ENCODE results near the gene FCN1.

Gene FCN1

DNA sequence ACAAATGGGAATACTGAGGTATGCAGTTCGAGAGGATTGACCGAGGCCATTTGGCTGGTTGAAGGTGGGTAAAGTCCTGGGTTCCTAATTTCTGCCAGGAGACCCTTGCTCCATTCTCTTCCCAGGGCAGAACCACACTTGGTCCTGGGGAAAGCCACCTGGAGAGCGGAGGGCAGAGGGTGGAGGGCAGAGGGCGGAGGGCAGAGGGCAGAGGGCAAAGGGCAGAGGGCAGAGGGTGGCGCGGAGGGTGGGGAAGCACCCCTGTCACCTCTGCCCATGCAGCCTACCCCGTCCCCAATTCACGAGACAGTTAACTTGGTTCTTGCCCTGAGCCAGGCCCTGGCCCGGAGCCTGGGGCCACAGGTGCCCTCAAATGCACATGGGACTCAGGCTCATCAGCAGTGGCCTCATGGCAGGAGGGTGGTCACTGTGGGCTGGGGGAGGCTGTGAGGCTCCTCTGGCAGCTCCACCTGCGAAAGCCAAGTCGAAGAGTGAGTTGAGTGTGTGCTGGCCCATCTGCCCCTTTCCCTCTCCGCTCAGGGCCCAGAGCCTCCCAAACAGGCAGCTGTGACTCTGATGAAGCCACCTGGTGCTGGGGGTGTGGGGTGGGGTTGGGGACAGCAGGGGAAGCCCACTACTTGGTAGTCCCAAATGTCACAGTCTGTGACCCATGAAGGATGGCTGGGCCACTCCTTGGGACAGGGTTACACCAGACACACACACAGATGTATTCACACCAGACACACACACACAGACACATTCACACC, 28.0 kb upstream of the FCN1 start:
- no peak overlapping the region for H3K4me3 ChIP-seq (ENCODE audit: low read depth, low read length)
- TF ChIP-seq, protein P1, sequence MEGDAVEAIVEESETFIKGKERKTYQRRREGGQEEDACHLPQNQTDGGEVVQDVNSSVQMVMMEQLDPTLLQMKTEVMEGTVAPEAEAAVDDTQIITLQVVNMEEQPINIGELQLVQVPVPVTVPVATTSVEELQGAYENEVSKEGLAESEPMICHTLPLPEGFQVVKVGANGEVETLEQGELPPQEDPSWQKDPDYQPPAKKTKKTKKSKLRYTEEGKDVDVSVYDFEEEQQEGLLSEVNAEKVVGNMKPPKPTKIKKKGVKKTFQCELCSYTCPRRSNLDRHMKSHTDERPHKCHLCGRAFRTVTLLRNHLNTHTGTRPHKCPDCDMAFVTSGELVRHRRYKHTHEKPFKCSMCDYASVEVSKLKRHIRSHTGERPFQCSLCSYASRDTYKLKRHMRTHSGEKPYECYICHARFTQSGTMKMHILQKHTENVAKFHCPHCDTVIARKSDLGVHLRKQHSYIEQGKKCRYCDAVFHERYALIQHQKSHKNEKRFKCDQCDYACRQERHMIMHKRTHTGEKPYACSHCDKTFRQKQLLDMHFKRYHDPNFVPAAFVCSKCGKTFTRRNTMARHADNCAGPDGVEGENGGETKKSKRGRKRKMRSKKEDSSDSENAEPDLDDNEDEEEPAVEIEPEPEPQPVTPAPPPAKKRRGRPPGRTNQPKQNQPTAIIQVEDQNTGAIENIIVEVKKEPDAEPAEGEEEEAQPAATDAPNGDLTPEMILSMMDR (IDR thresholded peaks at IDR 0.05; ENCODE audit: borderline replicate concordance, insufficient read depth, low read depth, low read length) = no peak

DNA sequence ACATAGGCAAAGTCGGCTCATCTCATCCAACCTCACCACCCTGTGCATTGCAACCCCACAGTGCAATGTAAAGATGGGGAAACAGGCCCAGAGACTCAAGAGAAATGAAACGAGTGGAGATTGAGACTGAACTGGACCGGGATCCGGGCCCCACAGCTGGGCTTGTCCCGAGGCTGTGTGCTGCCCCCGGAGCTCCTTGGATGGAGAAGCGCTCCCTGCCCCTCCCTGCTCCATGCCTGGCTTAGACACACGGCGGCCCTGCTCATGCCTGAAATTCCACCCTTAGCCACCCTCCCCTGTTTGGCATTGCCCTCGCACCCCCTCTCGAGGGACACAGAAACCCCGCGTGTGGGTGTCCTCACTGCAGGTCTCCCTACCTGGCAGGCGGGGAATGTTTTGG, 27.2 kb upstream of the FCN1 start:
- TF ChIP-seq, protein P1 (IDR thresholded peaks at IDR 0.05; ENCODE audit: borderline replicate concordance, insufficient read depth, low read depth, low read length) = no peak
- no peak overlapping the region for H3K4me3 ChIP-seq (ENCODE audit: low read depth, low read length)

DNA sequence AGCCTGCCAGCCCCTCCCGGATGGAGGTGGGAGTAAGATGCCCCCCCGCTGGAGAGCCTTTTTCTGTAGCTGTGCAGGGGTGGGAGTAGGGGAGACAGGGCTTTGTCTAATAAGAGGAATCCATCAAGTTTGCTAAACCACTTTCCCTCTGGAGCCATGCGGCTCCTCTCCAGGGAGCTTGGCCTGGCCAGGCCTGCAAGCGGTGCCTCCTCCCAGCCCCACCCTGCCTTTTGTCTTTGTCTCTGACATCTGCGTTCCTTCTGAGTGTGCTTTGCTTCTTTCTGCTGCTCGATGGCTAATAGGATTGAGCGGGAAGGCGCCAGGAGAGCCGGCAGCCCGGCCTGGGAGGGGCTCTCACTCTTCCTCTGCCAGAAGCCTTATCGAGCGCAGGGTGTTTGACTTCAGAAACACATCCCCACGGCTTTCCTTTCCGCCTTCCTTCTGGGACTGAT, 26.7 kb upstream of the FCN1 start:
- TF ChIP-seq, protein P1 (IDR thresholded peaks at IDR 0.05; ENCODE audit: borderline replicate concordance, insufficient read depth, low read depth, low read length) = no peak

DNA sequence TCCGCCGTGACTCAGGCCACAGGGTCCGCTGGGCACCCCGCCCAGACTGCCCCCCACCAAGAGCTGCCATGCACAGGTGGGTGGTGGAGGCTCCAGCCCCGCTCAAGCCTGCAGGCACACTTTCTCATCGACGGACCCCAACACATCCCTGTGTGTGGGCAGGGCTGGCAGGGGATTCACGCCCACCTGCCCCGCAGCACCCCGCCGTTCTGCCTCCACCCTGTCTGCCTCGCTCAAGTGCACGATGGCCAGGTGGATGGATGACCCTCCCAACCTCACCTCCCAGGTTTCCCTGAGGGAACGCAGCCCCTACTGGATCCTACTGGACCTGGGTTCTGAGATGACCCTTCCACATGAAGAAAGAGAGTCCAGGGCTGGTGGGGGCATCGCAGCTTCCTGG, 26.1 kb upstream of the FCN1 start:
- TF ChIP-seq, protein P1 (IDR thresholded peaks at IDR 0.05; ENCODE audit: borderline replicate concordance, insufficient read depth, low read depth, low read length) = no peak
- H3K4me3 ChIP-seq (ENCODE audit: low read depth, low read length) = no peak overlapping the region

More for the DNA sequence above, 26.7 kb upstream of the FCN1 start:
- H3K4me3 ChIP-seq (ENCODE audit: low read depth, low read length) = no peak overlapping the region

DNA sequence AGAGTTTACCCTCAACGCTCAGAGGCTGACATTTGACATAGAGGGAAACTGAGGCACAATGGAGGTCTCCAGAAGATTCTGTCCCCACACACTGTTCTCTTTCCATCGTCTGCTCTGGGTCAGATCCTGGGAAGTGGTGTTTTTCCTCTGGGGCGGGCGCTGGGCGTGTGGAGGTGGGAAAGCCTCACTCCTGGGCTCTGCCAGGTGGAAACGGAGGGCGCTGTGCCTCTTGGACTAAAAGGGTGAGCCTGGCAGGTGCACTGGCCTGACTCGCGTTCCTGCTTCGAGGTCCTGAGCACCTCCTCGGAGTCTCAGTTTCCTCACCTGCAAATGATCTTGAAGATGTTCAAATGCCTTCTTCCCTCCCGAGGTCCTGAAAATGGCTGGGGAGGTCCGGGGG, 25.7 kb upstream of the FCN1 start:
- no peak overlapping the region for H3K4me3 ChIP-seq (ENCODE audit: low read depth, low read length)
- TF ChIP-seq, protein P1 (IDR thresholded peaks at IDR 0.05; ENCODE audit: borderline replicate concordance, insufficient read depth, low read depth, low read length) = no peak

DNA sequence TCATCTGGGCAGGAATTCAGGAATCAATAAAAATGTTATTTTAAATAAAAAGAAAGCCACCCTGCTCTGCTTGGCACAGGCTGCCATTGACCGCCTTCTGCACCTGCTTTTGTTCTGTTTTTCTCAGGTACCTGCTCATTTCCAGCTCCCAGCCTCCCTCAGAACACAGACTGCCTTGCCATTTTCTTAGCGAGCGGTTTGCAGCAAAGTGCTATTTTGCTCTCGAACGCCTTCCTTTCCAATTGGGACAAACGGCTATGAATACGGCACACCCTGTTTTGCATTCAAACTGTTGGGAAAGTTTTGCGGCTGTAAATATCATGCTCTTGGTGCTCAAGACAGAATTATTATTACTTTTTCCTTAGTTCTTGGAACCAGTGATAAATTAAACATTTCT, 25.1 kb upstream of the FCN1 start:
- TF ChIP-seq, protein P1 (IDR thresholded peaks at IDR 0.05; ENCODE audit: borderline replicate concordance, insufficient read depth, low read depth, low read length) = no peak

More for the DNA sequence above, 25.1 kb upstream of the FCN1 start:
- H3K4me3 ChIP-seq (ENCODE audit: low read depth, low read length) = no peak overlapping the region

Data from GM12875 (cell line).